Measurements from ENCODE around the gene EDDM13.

DNA sequence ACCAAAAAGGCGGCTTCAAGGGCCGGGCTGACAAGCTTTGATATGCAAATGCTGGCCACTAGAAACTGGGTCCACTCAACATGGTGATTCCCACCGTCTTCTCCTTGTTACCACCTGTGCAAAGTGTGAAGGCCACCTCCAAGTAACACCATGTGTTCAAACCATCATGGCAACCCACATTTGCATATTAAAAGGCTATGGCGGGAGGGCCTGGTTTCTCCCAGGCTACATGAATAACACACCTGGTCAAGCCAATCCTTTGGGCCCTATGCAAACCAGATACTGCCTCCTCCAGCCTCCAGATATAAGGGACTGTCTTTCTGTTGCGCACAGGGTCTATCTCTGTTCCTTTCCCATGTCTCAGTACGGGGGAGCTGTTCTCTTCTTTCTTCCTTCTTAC, 78.7 kb downstream of the EDDM13 start:
- TF ChIP-seq, protein P1, sequence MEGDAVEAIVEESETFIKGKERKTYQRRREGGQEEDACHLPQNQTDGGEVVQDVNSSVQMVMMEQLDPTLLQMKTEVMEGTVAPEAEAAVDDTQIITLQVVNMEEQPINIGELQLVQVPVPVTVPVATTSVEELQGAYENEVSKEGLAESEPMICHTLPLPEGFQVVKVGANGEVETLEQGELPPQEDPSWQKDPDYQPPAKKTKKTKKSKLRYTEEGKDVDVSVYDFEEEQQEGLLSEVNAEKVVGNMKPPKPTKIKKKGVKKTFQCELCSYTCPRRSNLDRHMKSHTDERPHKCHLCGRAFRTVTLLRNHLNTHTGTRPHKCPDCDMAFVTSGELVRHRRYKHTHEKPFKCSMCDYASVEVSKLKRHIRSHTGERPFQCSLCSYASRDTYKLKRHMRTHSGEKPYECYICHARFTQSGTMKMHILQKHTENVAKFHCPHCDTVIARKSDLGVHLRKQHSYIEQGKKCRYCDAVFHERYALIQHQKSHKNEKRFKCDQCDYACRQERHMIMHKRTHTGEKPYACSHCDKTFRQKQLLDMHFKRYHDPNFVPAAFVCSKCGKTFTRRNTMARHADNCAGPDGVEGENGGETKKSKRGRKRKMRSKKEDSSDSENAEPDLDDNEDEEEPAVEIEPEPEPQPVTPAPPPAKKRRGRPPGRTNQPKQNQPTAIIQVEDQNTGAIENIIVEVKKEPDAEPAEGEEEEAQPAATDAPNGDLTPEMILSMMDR (IDR thresholded peaks at IDR 0.05; ENCODE audit: insufficient read depth, low read length): no peak
- no peak for TF ChIP-seq POLR2AphosphoS5 (IDR thresholded peaks at IDR 0.05; ENCODE audit: low read depth)
- TF ChIP-seq, protein P2, sequence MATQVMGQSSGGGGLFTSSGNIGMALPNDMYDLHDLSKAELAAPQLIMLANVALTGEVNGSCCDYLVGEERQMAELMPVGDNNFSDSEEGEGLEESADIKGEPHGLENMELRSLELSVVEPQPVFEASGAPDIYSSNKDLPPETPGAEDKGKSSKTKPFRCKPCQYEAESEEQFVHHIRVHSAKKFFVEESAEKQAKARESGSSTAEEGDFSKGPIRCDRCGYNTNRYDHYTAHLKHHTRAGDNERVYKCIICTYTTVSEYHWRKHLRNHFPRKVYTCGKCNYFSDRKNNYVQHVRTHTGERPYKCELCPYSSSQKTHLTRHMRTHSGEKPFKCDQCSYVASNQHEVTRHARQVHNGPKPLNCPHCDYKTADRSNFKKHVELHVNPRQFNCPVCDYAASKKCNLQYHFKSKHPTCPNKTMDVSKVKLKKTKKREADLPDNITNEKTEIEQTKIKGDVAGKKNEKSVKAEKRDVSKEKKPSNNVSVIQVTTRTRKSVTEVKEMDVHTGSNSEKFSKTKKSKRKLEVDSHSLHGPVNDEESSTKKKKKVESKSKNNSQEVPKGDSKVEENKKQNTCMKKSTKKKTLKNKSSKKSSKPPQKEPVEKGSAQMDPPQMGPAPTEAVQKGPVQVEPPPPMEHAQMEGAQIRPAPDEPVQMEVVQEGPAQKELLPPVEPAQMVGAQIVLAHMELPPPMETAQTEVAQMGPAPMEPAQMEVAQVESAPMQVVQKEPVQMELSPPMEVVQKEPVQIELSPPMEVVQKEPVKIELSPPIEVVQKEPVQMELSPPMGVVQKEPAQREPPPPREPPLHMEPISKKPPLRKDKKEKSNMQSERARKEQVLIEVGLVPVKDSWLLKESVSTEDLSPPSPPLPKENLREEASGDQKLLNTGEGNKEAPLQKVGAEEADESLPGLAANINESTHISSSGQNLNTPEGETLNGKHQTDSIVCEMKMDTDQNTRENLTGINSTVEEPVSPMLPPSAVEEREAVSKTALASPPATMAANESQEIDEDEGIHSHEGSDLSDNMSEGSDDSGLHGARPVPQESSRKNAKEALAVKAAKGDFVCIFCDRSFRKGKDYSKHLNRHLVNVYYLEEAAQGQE (IDR thresholded peaks at IDR 0.05; ENCODE audit: insufficient replicate concordance, low read depth): no peak

Data from HL-60 (cell line).